ENCODE results near the gene NPM1.
"Not testable (repeated sequence)": the region's sequence is repeated elsewhere in the genome, so short reads cannot be mapped to it uniquely, and the experiment has no call there.

The NPM1 gene

GRCh38 chr5:171387345-171387969 lies at the start of gene NPM1:
NPM1 (plus strand) TSS chr5:171387849; CDS start chr5:171387949, 100 bp downstream.
- DNase-seq = peak; percentile 99

- no peak for DNase-seq
Observed at GRCh38 chr5:171340042-171340441, 47.6 kb upstream of the NPM1 start.

- DNase-seq = no peak
Observed at GRCh38 chr5:171340491-171340890, 47.2 kb upstream of the NPM1 start.

GRCh38 chr5:171342362-171343111 lies 45.1 kb upstream of the NPM1 start:
- peak; percentile 51 for DNase-seq

- no peak for DNase-seq
Observed at GRCh38 chr5:171344936-171345608, 42.6 kb upstream of the NPM1 start.

- no peak for DNase-seq
Observed at GRCh38 chr5:171351536-171352073, 36.0 kb upstream of the NPM1 start.

- DNase-seq = peak; percentile 47
Observed at GRCh38 chr5:171355302-171355724, 32.3 kb upstream of the NPM1 start.

- no peak for DNase-seq
Observed at GRCh38 chr5:171357843-171358242, 29.8 kb upstream of the NPM1 start.

GRCh38 chr5:171361151-171361550 lies 26.5 kb upstream of the NPM1 start:
- DNase-seq = not testable (repeated sequence)

GRCh38 chr5:171363249-171363648 lies 24.4 kb upstream of the NPM1 start:
- DNase-seq = not testable (repeated sequence)

- DNase-seq = no peak
Observed at GRCh38 chr5:171363846-171364245, 23.8 kb upstream of the NPM1 start.

GRCh38 chr5:171365351-171365750 lies 22.3 kb upstream of the NPM1 start:
- no peak for DNase-seq

GRCh38 chr5:171366645-171367044 lies 21.0 kb upstream of the NPM1 start:
- DNase-seq = no peak

GRCh38 chr5:171367424-171368370 lies 20.0 kb upstream of the NPM1 start:
- no peak for DNase-seq

- DNase-seq = no peak
Observed at GRCh38 chr5:171369056-171369455, 18.6 kb upstream of the NPM1 start.

- DNase-seq = no peak
Observed at GRCh38 chr5:171369898-171370297, 17.8 kb upstream of the NPM1 start.

GRCh38 chr5:171370881-171371280 lies 16.8 kb upstream of the NPM1 start:
- DNase-seq = not testable (repeated sequence)

GRCh38 chr5:171371326-171371725 lies 16.3 kb upstream of the NPM1 start:
- no peak for DNase-seq

GRCh38 chr5:171379961-171380360 lies 7.7 kb upstream of the NPM1 start:
- no peak for DNase-seq

- not testable (repeated sequence) for DNase-seq
Observed at GRCh38 chr5:171384416-171384815, 3.2 kb upstream of the NPM1 start.

- DNase-seq = not testable (repeated sequence)
Observed at GRCh38 chr5:171384999-171385398, 2.6 kb upstream of the NPM1 start.

- DNase-seq = no peak
Observed at GRCh38 chr5:171386006-171386671, 1.5 kb upstream of the NPM1 start.

All from activated CD4-positive, alpha-beta T cell treated with anti-CD3 and anti-CD28 coated beads, Interleukin-2, amount 50 U/mL, for 16 hours (primary cell).